Stimulated activated CD8-positive, alpha-beta memory T cell treated with anti-CD3 and anti-CD28 coated beads, Interleukin-12 subunit alpha, Interleukin-12 subunit beta, amount 100 ng/mL, for 4 hours (primary cell): Measurements from ENCODE around the gene FAM50A.
"Not testable (repeated sequence)": the region's sequence is repeated elsewhere in the genome, so short reads cannot be mapped to it uniquely, and the experiment has no call there.

ENCODE experiments used
- DNase-seq: peaks from one replicate; pipeline ENCODE4 v3.0.0-alpha.2; 2020; ENCODE audit warnings: low read depth

Gene FAM50A

GRCh38 chrX:154484255-154485149, 40.6 kb downstream of the FAM50A start:
- no peak for DNase-seq

GRCh38 chrX:154485150-154486051, 41.5 kb downstream of the FAM50A start:
- DNase-seq = no peak

- no peak for DNase-seq
These were observed 42.1 kb downstream of the FAM50A start for GRCh38 chrX:154486052-154486395.

- peak; percentile 48 for DNase-seq
These were observed 42.7 kb downstream of the FAM50A start, which contains the start of gene UBL4A for GRCh38 chrX:154486396-154487207. Gene UBL4A (minus strand): TSS chrX:154486615. CDS start chrX:154486584, 31 bp downstream.

DNA sequence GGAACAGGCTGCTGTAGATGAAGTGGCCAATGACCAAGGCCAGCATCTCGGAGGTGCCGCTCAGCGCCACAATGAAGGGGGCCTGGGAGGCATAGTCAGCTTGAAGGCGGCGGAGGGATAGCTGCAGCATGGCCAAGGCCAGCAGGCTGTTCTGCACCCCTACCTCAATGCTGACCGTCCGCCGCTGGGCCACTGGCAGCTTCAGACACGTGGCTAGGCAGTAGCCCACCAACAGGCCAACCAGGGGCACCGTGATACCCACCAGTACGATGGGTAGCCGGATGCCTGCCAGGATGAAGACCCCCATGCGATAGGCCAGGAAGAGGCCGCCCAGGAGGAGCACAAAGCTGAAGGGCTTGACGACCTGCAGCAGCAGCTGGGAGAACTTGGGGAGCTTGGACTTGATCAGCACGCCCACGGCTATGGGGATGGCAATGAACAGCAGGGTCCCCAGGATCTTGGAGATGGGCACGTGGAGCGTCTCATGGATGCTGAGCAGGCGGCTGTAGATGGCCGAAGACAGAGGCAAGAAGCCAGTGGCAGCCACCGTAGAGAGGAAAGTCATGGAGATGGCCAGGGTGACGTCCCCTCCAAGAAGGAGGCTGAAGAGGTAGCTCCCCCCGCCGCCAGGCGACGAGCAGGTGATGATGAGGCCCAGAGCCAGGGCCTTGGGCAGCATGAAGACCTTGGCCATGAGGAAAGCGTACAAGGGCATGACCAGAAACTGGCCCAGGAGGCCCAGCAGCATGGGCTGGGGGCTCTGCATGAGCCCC, 43.8 kb downstream of the FAM50A start:
- DNase-seq = no peak

- DNase-seq = no peak
These were observed 44.6 kb downstream of the FAM50A start for GRCh38 chrX:154488336-154489075.

DNA sequence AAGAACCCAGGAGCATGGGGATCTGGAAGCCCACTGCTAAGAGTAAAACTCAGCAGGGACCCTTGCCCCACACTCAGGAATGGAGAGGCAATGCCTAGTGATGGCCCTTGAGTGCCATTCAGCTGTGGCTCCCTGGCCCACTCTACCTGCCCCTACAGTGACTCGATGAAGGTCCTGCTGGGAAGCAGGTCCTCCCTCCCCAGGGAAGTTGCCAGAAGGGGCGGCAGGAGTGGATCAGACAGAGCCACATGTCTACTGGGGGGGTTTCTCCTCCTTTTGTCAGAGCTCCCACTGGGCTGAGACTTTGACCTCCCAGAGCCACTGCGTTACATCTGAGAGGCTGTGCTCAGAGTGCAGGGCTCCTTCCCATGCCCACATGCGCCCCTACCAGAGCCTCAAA, 45.2 kb downstream of the FAM50A start:
- no peak for DNase-seq

GRCh38 chrX:154490021-154490413, 46.1 kb downstream of the FAM50A start:
- DNase-seq = peak; percentile 10

- peak; percentile 82 for DNase-seq
These were observed 46.6 kb downstream of the FAM50A start, which contains the start of gene SLC10A3 for GRCh38 chrX:154490414-154491083. Gene SLC10A3 (minus strand): TSS chrX:154490629. CDS start chrX:154488940, 1,689 bp downstream.

GRCh38 chrX:154494715-154495114, 50.8 kb downstream of the FAM50A start:
- no peak for DNase-seq

- no peak for DNase-seq
These were observed 51.6 kb downstream of the FAM50A start for GRCh38 chrX:154495472-154495922.

DNA sequence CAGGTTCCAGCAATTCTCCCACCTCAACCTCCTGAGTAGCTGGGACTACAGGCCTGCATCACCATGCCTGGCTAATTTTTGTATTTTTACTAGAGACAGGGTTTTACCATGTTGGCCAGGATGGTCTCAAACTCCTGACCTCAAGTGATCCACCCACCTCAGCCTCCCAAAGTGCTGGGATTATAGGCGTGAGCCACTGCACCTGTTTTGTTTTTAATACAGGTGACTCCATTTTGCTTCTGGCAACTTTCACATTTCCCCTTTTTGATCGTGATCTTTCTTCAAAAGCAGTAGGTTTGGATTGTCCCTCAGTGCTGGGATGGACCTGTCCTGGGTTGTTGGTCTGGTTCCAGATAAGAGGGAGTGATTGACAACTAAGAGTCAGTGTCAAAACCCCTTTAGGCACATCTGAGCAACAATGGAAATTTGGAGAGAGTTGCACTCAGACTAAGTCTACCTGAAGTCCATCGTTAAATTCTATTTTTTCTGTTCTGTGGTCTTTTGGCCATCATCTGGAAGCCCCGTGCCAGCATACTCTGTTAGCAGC, 52.7 kb downstream of the FAM50A start:
- not testable (repeated sequence) for DNase-seq
